ENCODE data around the gene SP2. TPM values are rescaled to one million over a fixed set of nuclear protein-coding genes. Genes with fewer than 3 reads are reported as not detected.

Gene SP2
- polyA plus RNA-seq (2013, experiment 1 of 2; ENCODE audit: insufficient read length), result 20.1 TPM
- polyA plus RNA-seq (2013, experiment 2 of 2; ENCODE audit: insufficient read length), result 13.2 TPM

- peak; percentile 100 for DNase-seq
These were observed at the start of gene SP2 for GRCh38 chr17:47895856-47896671. Gene SP2 (plus strand): TSS chr17:47896236. CDS start chr17:47896287, 51 bp downstream.

DNA sequence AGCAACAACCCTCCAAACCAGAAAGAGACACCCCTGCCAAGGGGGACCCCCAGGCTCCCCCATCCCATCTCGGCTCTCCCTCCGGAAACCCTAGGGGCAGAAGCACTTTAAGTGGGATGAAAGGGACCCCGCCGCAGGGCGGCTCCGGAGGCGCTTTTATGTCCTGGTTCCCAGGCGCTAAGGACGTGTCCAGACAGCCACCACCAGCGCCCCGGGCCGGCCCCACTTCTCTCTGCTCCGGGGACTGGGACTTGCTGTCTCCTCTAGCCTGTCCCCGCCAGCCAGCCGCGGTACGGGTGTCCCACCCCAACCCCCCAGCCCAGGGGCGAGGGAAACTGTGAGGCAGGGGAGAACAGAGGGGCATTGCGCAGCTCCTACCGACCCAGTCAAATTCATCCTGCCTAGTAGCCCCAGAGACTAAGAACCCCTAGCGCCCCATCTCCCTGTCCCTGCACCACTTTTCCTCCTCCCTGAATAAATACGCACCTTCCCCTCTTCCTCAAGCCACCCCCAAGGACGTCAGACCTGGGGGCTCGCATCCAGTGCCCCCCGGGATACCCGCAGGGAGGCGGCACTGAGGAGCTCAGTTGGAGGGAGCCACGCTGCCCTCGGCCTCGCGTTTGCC, 49.2 kb upstream of the SP2 start:
- DNase-seq, result no peak

DNA sequence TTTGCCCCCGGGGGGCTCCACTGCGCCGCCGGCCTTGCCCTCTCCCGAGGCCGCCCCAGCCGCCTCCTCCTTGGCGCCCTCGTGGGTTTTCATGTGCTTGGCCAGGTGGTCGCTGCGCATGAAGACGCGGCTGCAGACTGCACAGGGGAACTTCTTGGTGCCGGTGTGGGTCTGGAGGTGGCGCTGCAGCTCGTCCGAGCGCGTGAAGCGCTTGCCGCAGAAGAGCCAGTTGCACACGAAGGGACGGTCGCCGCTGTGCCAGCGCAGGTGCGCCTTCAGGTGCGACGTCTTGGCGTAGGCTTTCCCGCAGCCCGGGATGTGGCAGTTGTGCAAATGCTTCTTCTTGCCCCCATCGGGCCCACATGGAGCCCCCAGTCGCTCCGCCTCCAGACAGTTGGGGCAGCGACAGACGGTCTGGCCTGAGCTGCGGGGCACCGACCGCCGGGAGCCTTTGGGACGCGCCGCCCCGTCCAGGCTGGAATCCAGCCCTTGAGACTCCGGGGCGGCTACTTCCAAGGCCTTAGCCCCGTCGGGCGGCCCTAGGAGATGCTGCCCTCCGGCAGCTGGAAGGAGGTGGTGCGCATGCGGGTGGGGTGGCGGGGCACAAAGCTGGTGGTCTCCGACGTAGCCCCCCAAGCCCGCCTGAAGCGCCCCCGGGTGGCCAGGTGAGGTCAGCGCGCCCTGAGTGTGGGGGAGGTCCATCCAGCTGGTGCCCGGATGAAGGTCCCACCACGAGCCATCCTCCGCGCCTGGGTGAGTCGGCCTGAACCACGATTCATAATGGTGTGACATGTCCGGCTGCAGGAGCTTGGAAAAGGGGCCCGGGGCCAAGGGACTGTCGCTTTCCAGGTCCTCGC, 48.5 kb upstream of the SP2 start:
- no peak for DNase-seq

GRCh38 chr17:47848198-47848513, 47.9 kb upstream of the SP2 start:
- no peak for DNase-seq

- no peak for DNase-seq
These were observed 45.7 kb upstream of the SP2 start for GRCh38 chr17:47850373-47850691.

DNA sequence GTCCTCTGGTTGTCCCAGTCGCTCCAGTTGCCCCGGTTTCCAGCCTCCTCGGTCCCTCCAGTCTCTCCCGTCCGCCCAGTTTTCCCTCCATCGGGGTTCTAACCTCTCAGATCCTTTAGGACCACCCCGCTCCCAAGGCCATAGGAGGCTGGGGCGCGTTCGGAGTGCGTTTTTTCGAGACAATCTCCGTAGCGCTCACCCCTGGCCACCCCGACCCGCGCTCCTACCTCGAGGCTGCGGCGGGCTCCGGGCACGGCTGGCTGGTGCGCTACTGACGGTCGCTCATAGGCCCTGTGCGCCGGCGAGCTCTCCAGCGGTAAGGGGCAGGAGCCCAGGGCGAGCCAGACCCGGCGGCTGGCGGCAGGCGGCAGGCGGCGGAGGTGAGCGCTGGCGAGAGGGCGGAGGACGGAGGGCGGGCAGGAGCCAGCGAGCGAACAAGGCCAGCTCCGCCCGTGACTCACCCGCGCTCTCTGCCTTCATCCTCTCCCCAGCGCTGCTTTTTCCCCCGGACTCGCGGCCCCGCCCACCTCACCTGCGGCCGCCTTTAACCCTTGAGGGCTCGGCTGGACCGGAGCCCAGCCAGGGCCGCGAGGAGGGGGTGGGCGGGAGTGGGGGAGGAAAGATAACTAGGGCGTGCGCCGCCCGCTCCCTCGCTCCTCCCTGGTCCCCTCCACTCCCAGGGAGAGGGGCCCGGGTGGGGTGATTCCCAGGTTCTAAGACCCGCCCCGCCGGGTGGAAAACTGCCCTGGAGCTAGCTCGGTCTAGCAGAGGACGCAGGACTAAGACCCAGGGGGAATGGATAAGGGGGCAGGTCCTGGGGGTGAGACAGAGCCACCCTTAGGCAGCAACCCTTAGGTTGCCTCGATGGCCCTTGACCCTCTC, 45.1 kb upstream of the SP2 start, which contains the start of gene SP6:
Gene SP6 (minus strand): TSS at position 472 of the 882 bp plus-strand sequence. CDS start 2,734 bp downstream, outside the sequence.
- DNase-seq, result peak; percentile 60

GRCh38 chr17:47851764-47852112, 44.3 kb upstream of the SP2 start:
- DNase-seq, result no peak

DNA sequence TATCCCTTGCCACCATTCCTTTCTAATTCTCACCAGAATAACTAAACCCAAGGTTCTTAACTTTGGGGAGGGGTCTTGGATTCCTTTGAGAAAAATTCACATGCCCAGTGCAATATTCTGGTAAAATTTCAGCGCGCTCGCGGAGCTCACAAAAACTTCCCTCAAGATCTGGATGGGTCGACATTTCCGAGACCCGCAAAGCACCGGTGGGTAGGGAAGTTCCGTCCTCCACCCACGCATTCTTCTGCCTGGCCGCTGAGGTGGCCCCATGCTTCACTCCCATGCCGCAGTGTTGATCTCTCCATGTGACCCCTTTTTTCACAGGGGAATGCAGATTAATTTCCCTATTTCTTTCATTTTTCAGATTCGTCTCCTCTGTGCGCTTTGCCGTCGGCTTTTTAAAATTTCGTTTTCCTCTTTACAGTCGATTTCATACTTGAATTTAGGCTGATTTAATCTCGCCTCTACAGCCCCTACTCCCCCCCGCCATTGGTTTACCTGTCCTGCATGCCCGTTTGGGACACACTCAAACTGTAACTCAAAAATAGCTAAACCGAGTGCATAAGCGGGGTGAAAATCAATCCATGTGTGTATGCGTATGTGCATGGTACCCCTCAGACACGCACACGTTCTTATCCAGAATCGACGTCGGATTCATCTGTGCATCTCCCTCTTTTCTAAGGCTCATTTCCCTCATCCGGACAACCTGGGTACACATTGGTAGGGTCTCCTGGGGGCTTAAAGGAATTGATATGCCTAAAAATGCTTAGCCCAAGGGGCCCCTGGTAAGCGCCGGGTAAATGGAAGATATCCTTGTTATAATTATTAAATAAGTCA, 43.7 kb upstream of the SP2 start:
- no peak for DNase-seq

GRCh38 chr17:47853616-47854015, 42.4 kb upstream of the SP2 start:
- no peak for DNase-seq

GRCh38 chr17:47855737-47856136, 40.3 kb upstream of the SP2 start:
- no peak for DNase-seq

DNA sequence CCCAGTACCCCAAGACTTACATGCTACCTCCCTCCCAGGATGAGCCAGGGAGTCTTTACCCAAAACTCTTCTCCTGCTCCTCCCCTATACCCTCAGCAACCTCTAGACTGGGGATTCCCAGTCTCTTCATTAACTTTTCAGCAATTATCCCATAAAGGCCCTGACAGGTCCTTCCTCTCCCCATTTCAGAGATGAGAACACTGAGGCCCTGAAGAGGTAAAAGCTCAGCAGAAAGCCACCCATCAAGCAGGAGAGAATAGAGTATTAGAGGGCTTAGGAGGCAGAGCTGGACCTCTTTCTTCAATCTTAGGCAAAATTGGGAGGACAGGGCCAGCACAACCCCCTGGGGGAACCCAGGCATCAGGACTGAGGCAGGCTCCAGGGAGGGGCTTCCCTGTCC, 39.2 kb upstream of the SP2 start:
- no peak for DNase-seq

DNA sequence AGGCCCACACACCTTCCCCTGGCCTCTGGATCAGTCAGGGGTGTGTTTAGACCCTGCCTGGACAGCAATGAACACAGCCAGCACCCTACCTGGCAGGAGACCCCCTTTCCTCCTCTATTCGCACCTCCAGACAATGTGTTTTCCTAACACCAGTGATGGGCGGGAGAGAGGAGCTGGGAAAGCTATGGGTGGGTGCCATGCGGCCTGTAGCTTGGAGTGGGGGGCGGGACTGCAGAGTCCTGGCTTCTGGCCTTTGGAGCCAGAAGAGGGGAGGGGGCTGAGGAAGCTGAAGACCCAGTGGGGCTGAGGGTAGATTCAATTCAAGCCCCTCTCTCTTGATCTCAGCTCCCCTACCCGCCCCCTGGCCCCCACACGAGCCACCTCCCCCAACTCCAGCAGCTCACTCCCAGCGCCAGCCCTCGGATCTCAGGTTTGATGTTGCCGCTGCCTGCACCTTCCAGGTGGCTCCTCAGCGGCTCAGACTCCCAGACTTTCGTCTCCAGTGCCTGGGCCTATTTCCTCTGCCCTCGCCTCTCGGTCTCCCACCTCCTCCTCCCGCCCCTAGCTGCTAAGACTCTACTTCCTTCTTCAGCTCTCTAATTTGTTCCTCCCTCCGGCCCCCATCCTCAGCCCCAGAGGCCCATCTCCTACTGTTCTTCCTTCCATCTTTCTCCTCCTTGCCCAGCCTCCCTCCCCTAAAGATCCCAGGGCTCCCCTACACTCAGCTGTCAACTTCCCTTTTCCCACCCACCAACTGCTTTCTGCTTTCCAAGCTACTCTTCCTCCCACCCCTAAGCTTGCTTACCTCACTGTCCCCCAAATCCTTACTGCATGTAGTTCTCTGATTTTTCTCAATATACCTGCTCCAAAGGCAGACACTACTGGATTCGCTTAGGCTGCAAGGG, 38.2 kb upstream of the SP2 start:
- no peak for DNase-seq

DNA sequence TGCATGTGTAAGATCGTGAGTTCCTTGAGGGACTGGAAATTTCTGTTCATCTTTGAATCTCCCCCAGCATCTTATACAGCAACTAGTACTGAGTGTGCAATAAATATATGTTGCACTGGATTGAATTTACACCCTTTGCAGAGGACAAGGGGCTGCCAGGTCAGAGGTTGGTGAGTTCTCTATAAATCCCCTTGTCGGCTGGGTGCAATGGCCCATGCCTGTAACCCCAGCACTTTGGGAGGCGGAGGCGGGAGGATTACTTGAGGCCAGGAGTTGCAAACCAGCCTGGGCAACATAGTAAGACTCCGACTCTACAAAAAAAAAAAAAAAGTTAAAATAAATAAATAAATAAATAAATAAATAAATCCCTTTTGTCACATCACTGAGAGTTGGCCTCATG, 35.6 kb upstream of the SP2 start:
- no peak for DNase-seq

GRCh38 chr17:47862621-47863440, 33.2 kb upstream of the SP2 start:
- DNase-seq, result peak; percentile 92

GRCh38 chr17:47864791-47865216, 31.2 kb upstream of the SP2 start:
- DNase-seq, result no peak

- no peak for DNase-seq
These were observed 29.1 kb upstream of the SP2 start for GRCh38 chr17:47866941-47867340.

DNA sequence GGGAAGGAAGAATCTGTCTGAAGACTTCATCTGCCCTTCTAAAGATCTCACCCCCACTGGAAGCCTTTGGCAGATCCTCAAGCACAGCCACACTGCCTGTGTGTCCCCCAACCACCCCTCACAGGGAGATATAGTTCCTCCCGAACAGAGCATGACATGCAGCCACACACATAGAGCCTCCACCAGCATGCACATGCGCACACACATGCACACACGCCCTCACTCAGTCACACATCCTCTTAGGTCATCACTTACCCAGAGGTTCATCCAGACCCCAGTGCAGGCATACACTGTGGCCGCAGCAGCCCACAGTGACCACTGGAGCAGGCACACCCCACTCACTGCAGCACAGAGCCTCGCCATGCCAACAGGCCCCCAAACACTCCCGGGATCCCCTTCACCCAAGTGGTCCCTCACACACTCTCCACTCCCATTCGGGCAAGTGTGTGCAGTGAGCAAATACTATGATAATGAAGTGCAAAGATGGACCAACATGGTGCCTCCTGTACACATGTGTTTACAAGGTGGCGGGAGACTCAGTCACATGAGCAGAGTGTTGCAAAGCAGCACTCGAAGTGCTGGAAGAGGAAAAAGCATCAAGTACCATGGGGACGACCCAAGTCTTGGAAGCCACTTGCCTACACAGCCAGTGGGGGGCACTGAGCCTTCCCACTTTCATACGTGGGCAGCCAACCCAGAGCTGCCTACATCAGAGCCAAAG, 28.1 kb upstream of the SP2 start:
- DNase-seq, result no peak

DNA sequence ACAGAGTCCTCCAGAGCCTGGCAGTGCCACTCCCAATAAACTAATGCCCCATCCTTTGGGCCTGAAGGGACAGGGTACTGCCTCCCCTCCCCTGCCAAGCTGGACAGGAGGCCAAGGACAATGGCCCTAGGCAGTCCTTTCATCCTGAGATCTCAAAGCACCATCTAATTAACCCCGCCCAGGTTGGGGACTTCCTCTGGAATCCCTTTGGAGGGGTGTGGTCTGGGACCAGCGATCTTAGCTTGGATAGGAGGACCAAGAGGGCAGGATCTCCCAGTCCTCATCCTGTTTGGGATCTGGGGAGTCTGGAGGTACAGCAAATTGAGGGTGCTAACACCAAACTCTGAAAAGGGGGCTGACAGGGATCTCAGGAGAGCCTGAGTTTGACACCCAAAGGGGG, 26.9 kb upstream of the SP2 start:
- no peak for DNase-seq

DNA sequence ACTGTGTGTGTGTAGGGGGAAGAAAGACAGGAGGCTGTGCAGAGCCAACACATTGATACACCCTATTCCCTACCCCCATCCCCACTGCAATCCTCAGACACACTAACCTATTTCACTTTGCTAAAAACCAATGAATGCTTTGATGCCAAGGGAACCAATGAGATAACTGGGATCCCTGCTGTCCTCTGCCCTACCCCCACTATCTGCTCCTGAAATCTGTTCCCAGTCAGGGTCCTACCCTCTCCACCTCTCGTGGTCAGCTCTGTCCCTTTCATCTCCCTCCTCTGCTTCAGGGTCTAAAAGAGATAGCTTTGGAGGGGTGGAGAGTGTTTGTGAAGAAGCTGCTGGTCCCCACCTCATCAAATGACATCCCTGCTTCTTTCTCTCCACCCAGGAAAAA, 26.0 kb upstream of the SP2 start:
- DNase-seq, result no peak
